Fibroblast of lung (primary cell): ENCODE data around the gene OR8B8.

Experiments used
- CTCF ChIP-seq, 2 donors: IDR thresholded peaks in 1 of 2; conservative IDR thresholded peaks in 1 of 2; 1 replicate in 1 of 2; 2 replicates in 1 of 2; pipeline ENCODE4 v1.5.1; 2011 to 2012; ENCODE audit warnings: low read length in 2 of 2, control low read depth in 1 of 2, inconsistent platforms in 1 of 2, low read depth in 1 of 2, mild to moderate bottlenecking in 1 of 2
- EZH2 ChIP-seq: IDR thresholded peaks from 2 replicates; pipeline ENCODE4 v1.5.1; 2012; ENCODE audit warnings: low read length, control low read depth, mild to moderate bottlenecking; ENCODE audit errors: missing control alignments

- TF ChIP-seq EZH2, result no peak
- TF ChIP-seq CTCF (conservative IDR thresholded peaks at IDR 0.05 in 1 of 2, IDR thresholded peaks at IDR 0.05 in 1 of 2; ENCODE audit: low read depth in 1 of 2, low read length in 2 of 2), result no peak
Measured at GRCh38 chr11:124405581-124405980, 39.9 kb downstream of the OR8B8 start.
